GM18526 (cell line): Measurements from ENCODE around the gene MAPKAPK2.

Experiments
- POLR2A ChIP-seq: IDR thresholded peaks from 3 replicates; pipeline ENCODE4 v1.6.1; 2011; ENCODE audit not compliant: insufficient read length; ENCODE audit errors: extremely low read depth

The MAPKAPK2 gene

GRCh38 chr1:206668874-206669410, 15.8 kb upstream of the MAPKAPK2 start:
- no peak for TF ChIP-seq POLR2A

GRCh38 chr1:206672011-206672688, 12.6 kb upstream of the MAPKAPK2 start:
- TF ChIP-seq POLR2A = no peak

GRCh38 chr1:206672844-206673758, 11.6 kb upstream of the MAPKAPK2 start:
- TF ChIP-seq POLR2A = no peak

- TF ChIP-seq POLR2A = no peak
These were observed 10.5 kb upstream of the MAPKAPK2 start for GRCh38 chr1:206674236-206674635.

- TF ChIP-seq POLR2A = no peak
These were observed 9.9 kb upstream of the MAPKAPK2 start for GRCh38 chr1:206674745-206675175.

- TF ChIP-seq POLR2A = no peak
These were observed 8.2 kb upstream of the MAPKAPK2 start for GRCh38 chr1:206676499-206676898.

GRCh38 chr1:206678490-206678889, 6.2 kb upstream of the MAPKAPK2 start:
- TF ChIP-seq POLR2A = no peak

- no peak for TF ChIP-seq POLR2A
These were observed 4.9 kb upstream of the MAPKAPK2 start for GRCh38 chr1:206679738-206680211.

- no peak for TF ChIP-seq POLR2A
These were observed 4.4 kb upstream of the MAPKAPK2 start for GRCh38 chr1:206680279-206680678.

GRCh38 chr1:206681359-206681758, 3.3 kb upstream of the MAPKAPK2 start:
- TF ChIP-seq POLR2A = no peak

- TF ChIP-seq POLR2A = no peak
These were observed 2.6 kb upstream of the MAPKAPK2 start for GRCh38 chr1:206682111-206682510.

GRCh38 chr1:206683313-206683712, 1.4 kb upstream of the MAPKAPK2 start:
- no peak for TF ChIP-seq POLR2A

- TF ChIP-seq POLR2A = no peak
These were observed 702 bp upstream of the MAPKAPK2 start for GRCh38 chr1:206684003-206684402.

- TF ChIP-seq POLR2A = no peak
These were observed 646 bp downstream of the MAPKAPK2 start for GRCh38 chr1:206685334-206685768.

- peak; percentile 31 for TF ChIP-seq POLR2A
These were observed 1.2 kb downstream of the MAPKAPK2 start for GRCh38 chr1:206685769-206686477.
